A549 (cell line): ENCODE results near the gene SMARCD1. TPM values are rescaled to one million over a fixed set of nuclear protein-coding genes. Genes with fewer than 3 reads are reported as not detected.

Experiments
- ATAC-seq, 2 experiments: fragments of 200-7000 bp in 1 of 2; fragments of >200 bp in 1 of 2; cut with Nextera tagmentation in 1 of 2; cut with Tn5 transposase in 1 of 2; 3 replicates each; pipeline versions ENCODE4 v1.8.0 to v1.9.1; 2018 to 2020; ENCODE audit warnings: mild to moderate bottlenecking in 1 of 2, moderate library complexity in 1 of 2
- CTCF ChIA-PET: fragments of 300-600 bp; sonication (Branson Sonifier 250); formaldehyde crosslinking; extraction: SDS; loops from one replicate; lab custom pipeline; 2021; ENCODE audit warnings: antibody characterized with exemption, inconsistent platforms; lab: Yijun Ruan, JAX
- POLR2A ChIA-PET: fragments of 350-600 bp; formaldehyde crosslinking; extraction: SDS; loops from one replicate; lab custom pipeline; 2021; ENCODE audit warnings: antibody characterized with exemption, inconsistent platforms; lab: Yijun Ruan, JAX
- DNase-seq, 2 experiments: peaks; one replicate each; pipeline versions ENCODE4 v3.0.0 to v3.0.0-alpha.2; 2011 to 2016; ENCODE audit warnings: low read depth in 1 of 2, low spot score in 1 of 2
- FAIRE-seq: peaks from 2 replicates; lab custom pipeline; 2011; peaks lifted over from hg19 to GRCh38; lab: Jason Lieb, UNC
- H3K27ac ChIP-seq, 2 experiments: fragments of >200 bp; sonication (Bioruptor Twin); formaldehyde crosslinking; 3 replicates each; pipeline ENCODE4 v1.5.1; 2016 to 2017
- H3K4me1 ChIP-seq: fragments of >200 bp; sonication (Bioruptor Twin); formaldehyde crosslinking; 3 replicates; pipeline ENCODE4 v1.6.1; 2016
- H3K4me2 ChIP-seq: fragments of >200 bp; sonication (Bioruptor Twin); formaldehyde crosslinking; 3 replicates; pipeline ENCODE4 v1.6.1; 2016
- H3K4me3 ChIP-seq: fragments of >200 bp; sonication (Bioruptor Twin); formaldehyde crosslinking; 3 replicates; pipeline ENCODE4 v1.5.1; 2016
- H3K9me3 ChIP-seq: fragments of >200 bp; sonication (Bioruptor Twin); formaldehyde crosslinking; 3 replicates; pipeline ENCODE4 v1.6.1; 2016
- CBX8 ChIP-seq: fragments of 200-600 bp; sonication (generic); IDR thresholded peaks from 2 replicates; pipeline ENCODE4 v1.6.1; 2016
- E2F6 ChIP-seq: IDR thresholded peaks from 2 replicates; pipeline ENCODE4 v1.6.1; 2012; ENCODE audit warnings: low read depth, borderline replicate concordance
- EHF ChIP-seq: fragments of 250-450 bp; sonication (Bioruptor Pico); IDR thresholded peaks from 2 replicates; pipeline ENCODE4 v1.5.0; 2020; ENCODE audit warnings: mild to moderate bottlenecking
- ELK1 ChIP-seq: fragments of 150-350 bp; IDR thresholded peaks from 2 replicates; pipeline ENCODE4 v1.6.1; 2014; ENCODE audit warnings: low read depth, mild to moderate bottlenecking, low read length
- EP300 ChIP-seq, 2 experiments: fragments of >200 bp; sonication (Bioruptor Twin); formaldehyde crosslinking; IDR thresholded peaks; 2 replicates in 1 of 2; 3 replicates in 1 of 2; pipeline ENCODE4 v1.6.1; 2016 to 2017
- ESRRA ChIP-seq: fragments of 150-350 bp; IDR thresholded peaks from 2 replicates; pipeline ENCODE4 v1.6.1; 2014; ENCODE audit warnings: mild to moderate bottlenecking, low read length, borderline replicate concordance
- GATA3 ChIP-seq: IDR thresholded peaks from 2 replicates; pipeline ENCODE4 v1.6.1; 2012; ENCODE audit warnings: borderline replicate concordance
- HES2 ChIP-seq: fragments of >200 bp; sonication (Bioruptor Twin); formaldehyde crosslinking; IDR thresholded peaks from 2 replicates; pipeline ENCODE4 v1.6.1; 2016
- HEYL ChIP-seq: fragments of 250-450 bp; sonication (Bioruptor Pico); IDR thresholded peaks from 2 replicates; pipeline ENCODE4 v1.8.0; 2021; ENCODE audit warnings: mild to moderate bottlenecking, moderate library complexity
- JUN ChIP-seq, 2 experiments: fragments of >200 bp; sonication (Bioruptor Twin); formaldehyde crosslinking; IDR thresholded peaks; 2 replicates in 1 of 2; 3 replicates in 1 of 2; pipeline ENCODE4 v1.6.1; 2016 to 2017
- NPAS2 ChIP-seq: fragments of 250-450 bp; sonication (Bioruptor Pico); IDR thresholded peaks from 2 replicates; pipeline ENCODE4 v1.8.0; 2022; ENCODE audit warnings: mild to moderate bottlenecking, moderate library complexity, borderline replicate concordance
- NR3C1 ChIP-seq: fragments of >200 bp; sonication (Bioruptor Twin); formaldehyde crosslinking; IDR thresholded peaks from 3 replicates; pipeline ENCODE4 v1.6.1; 2017
- POLR2A ChIP-seq: IDR thresholded peaks from 2 replicates; pipeline ENCODE4 v1.6.1; 2012; ENCODE audit warnings: mild to moderate bottlenecking, low read length
- POLR2AphosphoS2 ChIP-seq: conservative IDR thresholded peaks from 2 replicates; pipeline ENCODE4 v1.6.1; 2012; ENCODE audit warnings: low read length, improper control_type of control experiment, inconsistent platforms
- RARB ChIP-seq: fragments of 250-450 bp; sonication (Bioruptor Pico); IDR thresholded peaks from 2 replicates; pipeline ENCODE4 v1.8.0; 2021; ENCODE audit warnings: mild to moderate bottlenecking, moderate library complexity
- RCOR1 ChIP-seq: fragments of 150-350 bp; IDR thresholded peaks from 2 replicates; pipeline ENCODE4 v1.6.1; 2014; ENCODE audit warnings: antibody characterized with exemption, low read length, low read depth
- RFX5 ChIP-seq: fragments of 450-650 bp; IDR thresholded peaks from 2 replicates; pipeline ENCODE4 v1.7.1; 2014; ENCODE audit warnings: antibody characterized with exemption, mild to moderate bottlenecking, moderate library complexity
- RNF2 ChIP-seq: fragments of 200-600 bp; sonication (generic); IDR thresholded peaks from 2 replicates; pipeline ENCODE4 v1.6.1; 2016; ENCODE audit warnings: low read depth, mild to moderate bottlenecking, antibody characterized with exemption, moderate library complexity, borderline replicate concordance
- TP53 ChIP-seq: fragments of 250-450 bp; sonication (Bioruptor Pico); IDR thresholded peaks from 2 replicates; pipeline ENCODE4 v1.5.0; 2021; ENCODE audit warnings: mild to moderate bottlenecking, moderate library complexity
- USF2 ChIP-seq: fragments of 450-650 bp; IDR thresholded peaks from 2 replicates; pipeline ENCODE4 v1.6.1; 2014; ENCODE audit warnings: antibody characterized with exemption
- WGBS: methylation state at CpG from one replicate; pipeline ENCODE4 v1.1.6; 2017; ENCODE audit errors: missing lambda C conversion rate; 5-methylcytosine and 5-hydroxymethylcytosine counted together
- polyA plus RNA-seq, 4 experiments: library from polyadenylated mRNA; depleted of rRNA in 3 of 4; stranded (reverse); fragments of >200 nt; fragmentation: RNase III in 1 of 4; extraction: RNeasy Plus Mini Kit Qiagen cat#74134 plus additional on column Dnase treatment in 1 of 4; gene quantifications; 2 replicates in 3 of 4; 3 replicates in 1 of 4; pipeline ENCODE4 v1.2.3, GENCODE V29; 2011 to 2017

The SMARCD1 gene
- polyA plus RNA-seq, 2 of the 4 experiments (the other 2 are of a cell fraction), result 62.5 to 80.7 TPM

GRCh38 chr12:50102646-50103309 is 17.6 kb downstream of the SMARCD1 start:
- 95% methylated on average over 8 of the region's 8 CpGs for WGBS
- Histone ChIP-seq H3K4me2 (no peak overlapping the region), H3K4me1 (no peaks in the 10 kb centered on the region), H3K4me3 (no peak overlapping the region)
- ATAC-seq (no peak; a peak in 1 of 6 replicates), DNase-seq (no peak)
- ChIA-PET CTCF (interaction anchor here (1.4 to 17.7 kb wide), 8 partner anchors 10 to 212 kb away, joined by 3 to 309 read pairs (median 6); partner anchors contain the start of genes CERS5, COX14 and SMARCD1), POLR2A (interaction anchor here (0.6 to 2.7 kb wide), 5 partner anchors 9 to 20 kb away, joined by 3 to 17 read pairs (median 4); partner anchors contain the start of genes COX14 and SMARCD1)
- TF ChIP-seq CBX8 (no peak), TP53 (CRISPR knock-in tag) (no peak), JUN (IDR thresholded peaks at IDR 0.05) (no peak), RCOR1 (no peak), POLR2AphosphoS2 (no peak), ELK1 (no peak), RARB (CRISPR knock-in tag) (no peak)
- TF ChIP-seq, all 56 proteins: peak for 0
- Histone ChIP-seq H3K9me3 (no peaks in the 10 kb centered on the region), H3K27ac (no peak overlapping the region)
- no peak for FAIRE-seq

GRCh38 chr12:50103351-50103750 is 18.2 kb downstream of the SMARCD1 start:
- no peak overlapping the region for H3K4me2 ChIP-seq
- ATAC-seq, result no peak
- no peaks in the 10 kb centered on the region for H3K9me3 ChIP-seq
- no peak overlapping the region for H3K27ac ChIP-seq
- no peak for FAIRE-seq
- DNase-seq, result no peak
- 100% methylated on average over 2 of the region's 2 CpGs for WGBS
- H3K4me3 ChIP-seq, result no peak overlapping the region
- TF ChIP-seq HES2 (no peak), EHF (CRISPR knock-in tag) (no peak), NR3C1 (no peak), EP300 (IDR thresholded peaks at IDR 0.05) (no peak), JUN (IDR thresholded peaks at IDR 0.05) (no peak), GATA3 (no peak), RNF2 (no peak), NPAS2 (CRISPR knock-in tag) (no peak), RFX5 (no peak), ESRRA (no peak), E2F6 (no peak)
- TF ChIP-seq, all 56 proteins: peak for 0
- POLR2A ChIA-PET, result interaction anchor here (0.6 to 0.8 kb wide), 2 partner anchors 9 to 19 kb away, joined by 3 read pairs; partner anchors contain the start of gene COX14
- CTCF ChIA-PET, result interaction anchor here (1.0 to 17.7 kb wide), 9 partner anchors 9 to 211 kb away, joined by 3 to 309 read pairs (median 6); partner anchors contain the start of genes CERS5, COX14 and SMARCD1
- no peaks in the 10 kb centered on the region for H3K4me1 ChIP-seq

- ATAC-seq (peak; percentile 5 to 60; a peak in 3 of 6 replicates), FAIRE-seq (no peak), DNase-seq (no peak)
- no peaks in the 10 kb centered on the region for H3K4me1 ChIP-seq
- H3K4me2 ChIP-seq, result no peak within 1 kb of the TSS
- H3K27ac ChIP-seq, result no peak within 1 kb of the TSS
- H3K9me3 ChIP-seq, result no peaks in the 10 kb centered on the region
- CTCF ChIA-PET, result interaction anchor here (1.0 to 17.7 kb wide), 8 partner anchors 8 to 137 kb away, joined by 3 to 309 read pairs (median 11); partner anchors contain the start of genes CERS5, COX14 and SMARCD1
- POLR2A ChIA-PET, result interaction anchor here (0.5 to 0.8 kb wide), 3 partner anchors 8 to 19 kb away, joined by 3 to 4 read pairs (median 3); partner anchors contain the start of genes COX14 and SMARCD1
- TF ChIP-seq HEYL (CRISPR knock-in tag) (no peak), POLR2A (no peak), USF2 (no peak), TP53 (CRISPR knock-in tag) (no peak)
- no peak within 1 kb of the TSS for H3K4me3 ChIP-seq
- 69% methylated on average over 11 of the region's 13 CpGs for WGBS
Observed at GRCh38 chr12:50103767-50104321, 18.7 kb downstream of the SMARCD1 start, which contains the start of gene GPD1. Gene GPD1, plus strand, starts transcription at chr12:50104008. Its CDS starts 43 bp downstream, at chr12:50104051.
